Measurements from ENCODE around the gene TMTC4.
"Not testable (repeated sequence)": the region's sequence is repeated elsewhere in the genome, so short reads cannot be mapped to it uniquely, and the experiment has no call there.

Gene TMTC4

DNA sequence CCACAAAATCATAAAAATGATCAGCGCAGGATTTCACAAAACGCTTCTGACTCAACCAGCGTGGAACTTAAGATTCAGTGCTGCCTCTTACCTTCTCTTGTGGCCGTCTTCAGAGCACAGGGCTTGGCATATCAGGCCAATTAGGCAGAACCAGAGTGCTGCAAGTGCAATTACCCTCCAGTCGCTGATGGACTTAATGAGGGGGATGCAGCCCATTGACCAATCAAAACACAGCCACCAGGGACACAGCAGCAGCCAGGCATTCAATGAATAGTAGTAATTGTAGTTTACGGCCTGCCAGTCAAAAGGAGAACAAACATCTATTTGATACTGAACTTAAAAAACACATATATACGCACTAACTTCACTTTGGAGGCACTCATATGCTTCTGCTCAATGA is 38.2 kb downstream of the TMTC4 start:
- H3K27ac ChIP-seq: no peak overlapping the region
- no peak for DNase-seq (ENCODE audit: low read depth, low spot score)

DNA sequence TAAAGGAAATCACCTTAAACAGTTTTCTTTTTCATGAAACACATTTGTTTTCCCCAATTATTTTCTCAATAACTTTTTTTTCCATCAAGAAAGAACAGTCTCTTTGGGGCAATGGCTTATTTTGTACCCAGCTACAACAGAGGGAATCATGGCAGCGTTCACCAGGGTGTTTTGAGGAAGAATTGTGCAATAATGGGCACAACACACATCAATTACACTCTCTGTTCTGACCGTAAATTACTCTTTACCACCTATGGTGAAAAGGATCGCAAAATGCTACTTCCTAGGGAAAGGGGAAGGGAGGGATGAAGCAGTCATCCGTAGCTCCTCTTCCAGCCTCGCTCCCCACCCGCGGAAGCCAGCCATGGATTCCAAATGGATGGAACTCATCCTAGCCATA is 38.6 kb downstream of the TMTC4 start:
- H3K27ac ChIP-seq: no peak overlapping the region
- no peak for DNase-seq (ENCODE audit: low read depth, low spot score)

DNA sequence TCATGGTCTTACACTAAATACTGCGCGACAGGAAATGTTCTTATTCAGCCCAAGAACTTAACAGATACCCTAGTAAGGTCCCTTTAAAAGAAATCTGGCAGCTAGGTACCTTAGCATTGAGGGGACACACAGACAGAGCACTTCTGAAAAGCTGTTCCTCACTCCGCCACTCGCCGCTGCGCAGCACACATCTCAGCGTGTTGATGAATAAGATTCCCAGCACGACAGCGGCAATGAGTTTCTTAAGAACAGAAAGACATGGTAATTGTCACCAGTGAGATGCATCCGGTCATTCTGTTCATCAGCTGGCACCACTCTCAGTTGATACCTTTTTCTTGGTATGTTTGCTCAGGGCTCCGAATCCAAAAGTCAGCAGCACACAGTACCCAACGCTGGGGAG is 39.9 kb downstream of the TMTC4 start:
- no peak for DNase-seq (ENCODE audit: low read depth, low spot score)
- no peak overlapping the region for H3K27ac ChIP-seq

DNA sequence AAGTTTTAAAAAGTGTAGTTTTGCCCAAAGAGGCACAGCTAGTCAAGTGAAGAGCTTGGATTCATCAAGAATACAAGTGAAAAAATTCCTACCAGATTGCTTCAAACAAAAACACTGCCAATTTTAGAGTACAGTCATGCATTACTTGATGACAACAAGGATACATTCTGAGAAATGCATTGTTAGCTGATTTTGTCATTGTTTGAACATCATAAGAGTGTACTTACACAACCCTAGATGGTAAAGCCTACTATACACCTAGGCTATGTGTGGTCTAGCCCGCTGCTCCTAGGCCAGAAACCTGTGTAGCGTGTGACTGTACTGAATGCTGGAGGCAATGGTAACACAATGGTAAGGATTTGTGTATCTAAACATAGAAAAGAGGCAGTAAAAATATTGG is 41.1 kb downstream of the TMTC4 start:
- H3K27ac ChIP-seq: peak overlapping the region; percentile 73
- peak; percentile 99 for DNase-seq (ENCODE audit: low read depth, low spot score)

DNA sequence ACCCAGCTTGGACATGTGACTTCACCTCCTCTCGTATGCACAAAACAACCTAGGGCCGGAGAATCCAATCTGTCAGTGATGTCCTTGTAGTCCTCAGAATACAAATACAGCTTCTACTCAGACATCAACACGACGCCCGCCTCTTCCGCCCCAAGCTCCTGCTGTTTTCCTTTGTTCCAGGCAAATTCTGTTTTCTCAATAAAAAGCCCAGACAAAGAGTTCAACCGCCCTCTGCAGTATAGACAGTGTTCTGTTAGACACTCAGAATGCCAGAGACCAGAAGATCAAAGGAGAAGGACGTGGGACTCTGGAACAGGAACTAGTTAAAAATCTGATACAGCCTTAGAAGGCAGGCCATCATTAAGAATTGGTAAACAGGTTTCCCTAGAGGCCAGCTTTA is 44.0 kb downstream of the TMTC4 start:
- no peak for DNase-seq (ENCODE audit: low read depth, low spot score)
- no peak overlapping the region for H3K27ac ChIP-seq

DNA sequence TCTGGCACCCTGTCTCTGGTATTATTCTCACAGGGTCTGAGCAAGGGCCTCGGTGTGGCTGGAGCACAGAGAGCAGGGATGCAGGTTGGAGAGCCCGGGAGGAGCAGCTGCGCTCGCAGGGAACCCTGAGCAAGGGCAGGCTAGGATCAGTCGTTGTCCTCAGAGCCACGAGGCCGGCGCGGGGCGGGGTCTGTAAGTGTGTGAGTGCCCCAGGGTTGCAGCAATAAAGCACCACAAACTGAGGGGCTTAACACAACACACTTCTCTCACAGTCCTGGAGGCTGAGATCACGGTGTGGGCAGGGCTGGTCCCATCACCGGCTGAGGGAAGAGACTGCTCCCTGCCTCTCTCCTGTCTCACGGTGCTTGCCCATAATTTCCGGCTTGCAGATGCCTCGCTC is 47.5 kb downstream of the TMTC4 start:
- H3K27ac ChIP-seq: no peak overlapping the region
- no peak for DNase-seq (ENCODE audit: low read depth, low spot score)

DNA sequence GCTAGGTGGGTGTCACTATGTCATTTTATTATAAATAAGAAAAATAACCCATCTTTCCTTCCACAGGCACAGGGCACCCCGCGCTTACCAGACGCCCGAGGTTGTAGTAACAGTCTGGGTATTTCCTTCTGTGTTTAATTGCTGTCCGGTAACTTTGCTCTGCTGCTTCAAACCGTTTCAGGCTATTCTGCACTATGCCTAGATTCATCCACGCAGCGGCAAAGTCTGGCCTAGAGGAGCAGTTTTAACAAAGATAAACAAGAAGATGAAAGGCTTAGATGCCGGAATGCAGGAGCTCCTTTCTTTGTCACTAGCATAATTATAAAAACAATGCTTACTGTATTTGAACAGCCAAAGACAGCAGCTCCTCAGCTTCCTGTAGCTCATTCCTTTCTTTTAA is 49.1 kb downstream of the TMTC4 start:
- H3K27ac ChIP-seq: no peak overlapping the region
- DNase-seq (ENCODE audit: low read depth, low spot score): no peak

DNA sequence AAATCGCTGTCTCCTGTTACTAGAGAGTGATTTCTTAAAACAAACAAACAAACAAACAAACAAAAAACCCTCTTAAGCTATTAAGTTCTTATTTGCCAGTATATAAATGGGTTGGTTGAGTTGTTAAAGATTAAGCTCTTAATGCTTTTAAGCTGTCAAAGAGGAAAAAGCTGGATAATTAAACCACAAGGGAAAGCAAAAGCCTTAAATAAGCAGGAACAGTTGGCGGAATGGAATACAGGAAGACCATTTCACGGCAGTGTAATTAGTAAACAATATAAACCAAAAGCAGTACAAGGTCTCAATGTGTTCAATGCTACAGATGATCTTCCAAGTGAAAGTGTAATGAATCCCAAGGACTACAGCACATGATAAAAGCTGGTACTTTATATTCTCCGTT is 53.8 kb downstream of the TMTC4 start:
- no peak for DNase-seq (ENCODE audit: low read depth, low spot score)
- H3K27ac ChIP-seq: no peak overlapping the region

DNA sequence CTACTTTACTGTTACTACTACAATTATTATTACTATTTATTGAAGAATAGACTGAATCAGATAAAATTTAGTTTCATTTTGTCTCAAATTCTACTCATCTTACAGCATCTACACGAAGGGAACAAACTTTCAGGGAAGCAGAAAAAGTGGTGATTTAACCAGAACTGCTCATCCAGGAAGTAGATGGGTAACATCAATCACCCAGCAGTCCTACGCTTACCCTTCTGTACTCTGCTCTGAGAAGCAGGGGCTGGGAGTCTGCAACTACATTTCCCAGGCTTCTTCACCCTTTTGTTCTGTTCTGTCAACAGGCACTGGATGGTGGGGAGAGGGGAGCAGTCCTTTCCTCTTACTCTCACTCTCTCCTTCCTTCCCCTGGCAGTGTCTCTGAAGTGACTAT is 54.7 kb downstream of the TMTC4 start:
- H3K27ac ChIP-seq: no peak overlapping the region
- DNase-seq (ENCODE audit: low read depth, low spot score): no peak

DNA sequence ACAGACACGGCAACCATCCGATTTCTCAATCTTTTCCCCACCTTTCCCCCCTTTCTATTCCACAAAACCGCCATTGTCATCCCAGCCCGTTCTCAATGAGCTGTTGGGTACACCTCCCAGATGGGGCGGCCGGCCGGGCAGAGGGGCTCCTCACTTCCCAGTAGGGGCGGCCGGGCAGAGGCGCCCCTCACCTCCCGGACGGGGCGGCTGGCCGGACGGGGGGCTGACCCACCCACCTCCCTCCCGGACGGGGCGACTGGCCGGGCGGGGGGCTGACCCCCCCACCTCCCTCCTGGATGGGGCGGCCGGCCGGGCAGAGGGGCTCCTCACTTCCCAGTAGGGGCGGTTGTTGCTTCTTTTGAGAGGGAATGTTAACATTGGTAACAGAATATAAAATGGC is 55.7 kb downstream of the TMTC4 start:
- DNase-seq (ENCODE audit: low read depth, low spot score); H3K27ac ChIP-seq: not testable (repeated sequence)

DNA sequence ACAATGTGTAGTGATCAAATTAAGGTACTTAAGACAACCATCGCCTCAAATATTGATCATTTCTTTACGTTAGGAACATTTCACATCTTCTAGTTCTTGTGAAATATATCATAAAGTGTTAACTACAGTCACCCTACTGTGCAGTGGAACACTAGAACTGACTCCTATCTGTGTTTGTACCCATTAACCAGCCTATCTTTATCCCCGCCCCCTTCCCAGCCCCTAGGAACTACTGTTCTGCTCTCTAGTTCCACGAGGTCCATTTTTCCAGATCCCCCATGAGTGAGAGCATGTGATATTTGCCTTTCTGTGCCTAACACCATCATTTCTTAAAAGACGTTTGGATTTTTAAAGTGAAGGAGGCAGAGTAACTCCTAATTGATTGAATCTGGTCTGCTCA is 61.6 kb downstream of the TMTC4 start:
- no peak for DNase-seq (ENCODE audit: low read depth, low spot score)
- H3K27ac ChIP-seq: no peak overlapping the region

DNA sequence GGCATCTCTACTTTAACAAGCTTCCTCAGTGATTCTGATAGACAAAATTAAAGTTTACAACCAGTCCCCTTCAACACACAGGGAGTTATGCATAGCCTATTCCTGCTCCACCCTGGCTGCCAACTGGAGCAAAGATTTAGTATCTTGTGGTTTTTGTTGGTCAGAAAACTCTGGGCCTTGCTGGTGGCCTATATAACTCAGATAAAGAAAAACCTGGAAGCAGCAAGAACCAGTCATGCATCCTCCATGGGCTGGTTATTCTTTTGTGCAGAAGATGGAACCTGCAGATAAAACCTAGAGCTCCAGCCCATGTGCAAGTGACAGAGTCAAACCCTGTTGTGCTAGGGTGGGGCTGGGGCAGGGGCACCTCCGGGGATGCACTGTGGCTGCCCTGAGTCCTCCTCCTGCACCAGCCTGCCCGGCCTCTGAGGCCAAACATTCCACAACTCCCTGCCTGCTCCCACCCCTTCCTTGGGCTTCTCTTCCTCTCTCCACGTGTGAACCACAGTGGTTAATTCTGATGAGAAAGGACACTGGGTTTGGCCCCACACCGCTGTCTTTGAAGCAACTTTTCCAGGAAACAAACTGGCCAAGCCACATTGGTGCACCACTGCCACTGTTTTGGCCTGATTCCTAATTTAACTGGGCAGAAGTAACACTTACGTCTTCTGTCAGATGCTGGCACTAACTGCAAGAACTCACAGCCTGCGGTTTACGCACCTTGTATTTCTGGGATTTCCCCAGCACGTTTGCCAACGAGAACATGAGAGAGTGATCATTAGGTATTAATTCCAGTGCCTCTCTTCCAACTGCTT is 62.7 kb downstream of the TMTC4 start:
- DNase-seq (ENCODE audit: low read depth, low spot score): no peak

DNA sequence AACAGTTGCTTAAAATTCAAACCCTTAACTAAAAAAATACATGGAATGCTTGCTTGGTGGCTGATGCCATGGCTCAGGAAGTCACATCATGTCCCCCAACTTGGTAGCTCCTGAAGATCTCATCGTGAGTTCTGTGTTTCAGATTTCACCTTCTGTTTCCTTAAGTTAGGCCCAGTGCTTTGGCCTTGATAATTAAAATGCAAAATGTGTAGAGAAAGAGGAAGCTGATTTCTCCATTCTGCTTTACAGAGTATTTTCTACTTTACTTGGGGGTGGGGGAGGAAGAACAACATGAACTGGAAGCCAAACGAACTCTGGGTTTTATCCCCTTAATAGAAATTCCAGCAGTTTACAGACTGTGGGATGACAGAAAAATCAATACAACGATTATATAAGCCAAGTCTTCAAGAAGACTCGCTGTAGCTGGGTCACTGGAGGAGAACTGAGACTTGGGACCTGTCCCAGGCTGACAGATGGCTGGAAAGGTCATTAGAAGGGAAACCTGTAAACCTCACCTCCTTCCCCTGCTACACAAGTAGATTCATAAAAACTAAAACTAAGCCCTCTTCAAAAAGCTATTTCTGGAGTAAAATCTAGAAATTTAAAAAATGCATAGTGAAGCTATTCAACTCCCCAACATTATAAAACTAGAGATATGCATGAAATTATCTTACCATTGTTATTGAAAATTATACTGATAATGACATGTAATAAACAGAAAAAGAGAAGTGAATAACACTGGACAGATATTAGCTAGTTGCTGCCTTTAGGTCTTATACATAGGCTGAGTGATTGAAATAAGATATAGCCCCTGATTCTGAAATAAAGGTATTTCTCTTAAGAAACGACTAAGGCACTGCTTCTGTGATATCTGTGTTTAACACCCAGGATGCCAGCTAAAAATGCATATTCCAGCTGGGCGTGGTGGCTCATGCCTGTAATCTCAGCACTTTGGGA is 63.9 kb downstream of the TMTC4 start:
- H3K27ac ChIP-seq: no peak overlapping the region
- no peak for DNase-seq (ENCODE audit: low read depth, low spot score)

More for the DNA sequence above, 62.7 kb downstream of the TMTC4 start:
- H3K27ac ChIP-seq: no peak overlapping the region

DNA sequence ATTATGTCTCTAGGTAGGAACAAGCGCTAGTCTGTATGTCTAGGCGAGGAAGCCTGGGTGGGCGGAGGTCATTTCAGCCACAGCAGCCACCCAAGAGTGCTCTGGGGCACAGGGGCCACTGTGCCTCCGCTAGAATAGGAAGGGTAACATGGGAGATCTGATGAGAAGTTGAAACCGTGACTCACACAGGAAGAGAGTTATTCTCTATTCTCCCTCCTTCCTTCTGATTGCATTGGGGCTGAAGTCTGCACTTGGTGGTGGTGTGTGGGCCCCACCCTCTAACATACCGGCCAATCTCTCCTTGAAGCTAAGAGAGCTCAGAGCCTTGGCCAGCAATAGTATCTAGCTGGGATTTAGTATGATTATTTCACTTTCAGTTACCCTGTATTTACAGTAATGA is 65.7 kb downstream of the TMTC4 start:
- no peak for DNase-seq (ENCODE audit: low read depth, low spot score)
- H3K27ac ChIP-seq: no peak overlapping the region

DNA sequence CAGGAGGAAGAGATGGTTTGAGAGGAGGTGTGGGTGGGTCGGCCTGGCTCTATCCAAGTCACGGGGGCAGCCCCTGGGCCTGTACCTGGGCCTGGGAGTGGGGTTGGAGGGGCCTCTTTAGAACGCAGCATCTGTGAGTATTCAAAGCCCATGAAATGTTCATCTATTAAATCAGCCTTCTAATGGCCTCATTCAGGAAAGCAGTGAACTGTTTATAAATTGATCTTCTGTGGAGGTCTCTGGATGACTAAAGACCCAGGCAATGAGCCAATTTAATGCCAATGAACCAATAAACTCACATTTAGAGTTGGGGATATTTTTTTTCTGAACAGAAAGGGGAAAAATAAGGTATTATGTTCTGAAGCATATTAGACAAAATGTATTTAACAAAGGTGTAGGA is 66.1 kb downstream of the TMTC4 start:
- no peak for DNase-seq (ENCODE audit: low read depth, low spot score)

DNA sequence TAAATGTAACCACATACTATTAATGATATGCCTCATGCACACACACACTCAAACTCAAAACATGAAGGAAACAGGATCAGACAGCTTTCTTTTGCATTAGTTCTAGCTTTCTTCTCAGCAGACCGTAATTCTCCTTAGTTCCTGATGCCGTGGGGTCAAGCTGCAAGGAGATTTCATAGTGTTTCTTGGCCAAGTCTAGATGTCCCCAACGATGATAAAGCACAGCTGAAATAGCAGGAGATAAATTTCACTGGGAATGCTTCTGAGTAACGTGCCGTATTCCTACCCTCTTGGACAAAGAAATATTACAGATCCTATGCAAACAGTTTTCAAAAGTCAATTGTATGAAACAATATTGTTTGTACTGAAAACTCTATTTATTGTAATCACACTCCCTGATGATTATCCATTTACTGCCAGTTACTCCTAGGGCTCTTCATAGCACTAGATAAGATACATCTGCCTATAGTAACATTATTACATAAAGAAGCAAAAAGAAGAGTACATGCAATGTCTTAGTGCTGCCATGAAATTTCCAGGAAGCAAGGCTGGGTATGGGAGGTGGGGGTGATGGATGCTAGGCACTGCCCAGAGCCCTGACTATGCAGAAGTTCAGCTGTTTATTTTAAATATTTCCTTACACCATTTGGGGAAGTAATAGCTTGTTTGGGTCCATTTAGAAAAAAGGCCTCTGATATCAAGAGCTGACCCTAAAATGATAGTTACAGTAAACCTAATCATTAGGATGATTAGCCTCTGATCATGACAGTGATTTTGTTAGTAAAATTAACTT is 69.5 kb downstream of the TMTC4 start:
- no peak overlapping the region for H3K27ac ChIP-seq
- DNase-seq (ENCODE audit: low read depth, low spot score): no peak

More for the DNA sequence above, 66.1 kb downstream of the TMTC4 start:
- no peak overlapping the region for H3K27ac ChIP-seq

DNA sequence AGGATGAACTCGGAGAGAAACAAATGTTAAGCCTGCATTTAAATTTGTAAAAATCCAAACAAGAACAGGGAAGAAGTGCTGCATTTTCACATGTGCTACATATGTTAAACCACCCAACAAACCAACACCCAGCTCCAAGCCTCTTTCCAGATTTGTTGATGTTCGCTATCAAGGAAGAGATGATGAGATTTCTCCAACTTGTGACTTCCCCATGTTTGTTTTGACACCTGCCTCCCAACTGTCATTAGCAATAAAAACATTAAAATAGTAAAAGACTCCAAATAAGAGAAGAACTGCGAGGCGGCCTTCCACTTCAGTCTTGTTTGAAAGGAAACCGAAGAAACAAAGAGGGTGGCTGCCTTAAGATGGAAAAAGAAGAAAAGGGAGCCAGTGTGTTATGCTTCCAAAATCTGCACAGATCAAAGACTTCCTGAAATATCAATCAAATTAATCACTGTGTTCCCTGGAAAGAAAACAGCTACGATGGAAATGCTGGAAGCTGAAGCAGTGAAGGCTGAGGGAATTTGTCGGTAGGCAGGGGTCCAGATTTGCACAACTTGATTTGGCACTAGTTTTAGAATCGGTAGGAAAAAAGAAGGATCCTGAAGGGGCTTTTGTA is 72.0 kb downstream of the TMTC4 start:
- no peak overlapping the region for H3K27ac ChIP-seq
- DNase-seq (ENCODE audit: low read depth, low spot score): no peak

DNA sequence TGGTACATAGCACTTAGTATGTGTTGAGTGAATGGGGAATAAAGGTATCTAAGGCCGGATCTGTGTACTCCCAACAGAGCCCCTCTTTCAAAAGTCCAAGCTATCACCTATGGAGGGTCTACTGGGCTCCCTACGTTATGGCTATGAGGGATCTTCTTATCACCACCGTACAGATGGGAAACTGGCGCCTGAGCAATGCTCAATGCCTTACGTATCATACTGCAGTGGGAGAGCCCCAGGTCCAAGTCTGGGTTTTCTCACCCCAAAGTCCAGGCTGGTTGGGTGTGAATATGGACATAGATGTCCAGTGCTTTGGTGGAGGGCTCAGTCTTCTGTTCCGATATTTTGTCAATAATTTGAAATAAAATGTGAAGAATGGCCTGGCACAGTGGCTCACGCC is 72.9 kb downstream of the TMTC4 start:
- no peak for DNase-seq (ENCODE audit: low read depth, low spot score)

DNA sequence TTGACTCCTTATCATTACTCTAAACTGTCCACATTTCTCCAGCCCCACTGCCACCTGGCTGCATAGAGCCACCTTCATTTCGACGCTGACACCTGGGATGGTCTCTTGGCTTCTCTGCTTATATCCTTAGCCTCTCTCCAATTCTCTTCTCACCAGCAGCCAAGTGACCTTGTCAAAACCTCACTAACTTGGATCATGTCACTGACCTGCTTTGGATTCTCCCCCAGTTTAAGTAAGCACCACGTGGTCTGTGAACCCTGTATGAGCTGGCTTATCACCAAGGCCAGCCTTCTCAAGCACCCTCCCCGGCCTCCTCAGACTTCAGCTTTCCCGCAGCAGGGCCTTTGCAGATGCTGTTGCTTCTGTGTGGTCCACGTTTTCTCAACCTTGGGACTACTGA is 73.7 kb downstream of the TMTC4 start:
- DNase-seq (ENCODE audit: low read depth, low spot score): no peak
- H3K27ac ChIP-seq: no peak overlapping the region

More for the DNA sequence above, 72.9 kb downstream of the TMTC4 start:
- no peak overlapping the region for H3K27ac ChIP-seq

DNA sequence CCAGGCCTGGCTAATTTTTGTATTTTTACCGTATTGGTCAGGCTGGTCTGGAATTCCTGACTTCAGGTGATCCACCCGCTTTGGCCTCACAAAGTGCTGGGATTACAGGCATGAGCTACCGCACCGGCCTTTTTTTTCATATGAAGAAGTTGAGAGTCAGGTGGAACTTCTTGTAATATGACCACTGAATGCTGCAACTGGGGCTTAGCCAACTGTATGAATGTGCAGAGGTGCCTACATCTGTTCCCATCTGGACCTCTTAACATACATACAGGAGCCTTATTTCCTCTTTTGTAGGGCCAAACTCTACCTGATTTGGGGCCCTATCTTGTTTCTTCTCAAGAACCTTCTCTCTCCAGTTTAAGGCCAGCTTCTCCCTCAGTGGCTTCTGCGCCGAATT is 74.1 kb downstream of the TMTC4 start:
- H3K27ac ChIP-seq: no peak overlapping the region
- DNase-seq (ENCODE audit: low read depth, low spot score): no peak

Data from epithelial cell of prostate (primary cell).